ENCODE measurements around the gene GPR35. TPM values are rescaled to one million over a fixed set of nuclear protein-coding genes. Genes with fewer than 3 reads are reported as not detected.

The GPR35 gene
- polyA plus RNA-seq, 1 experiment: 0.06 TPM

- no peak for DNase-seq (ENCODE audit: low read depth, low spot score)
- H3K27ac ChIP-seq (ENCODE audit: low read depth, low read length): no peak overlapping the region
- peaks cover 12% of the 10 kb centered on the region for H3K27me3 ChIP-seq (ENCODE audit: control insufficient read depth, insufficient read depth, low read length)
- H3K9me3 ChIP-seq (ENCODE audit: control insufficient read depth, insufficient read depth, low read length): peaks cover 20% of the 10 kb centered on the region
- TF ChIP-seq CTCF (IDR thresholded peaks at IDR 0.05; ENCODE audit: low read depth, low read length): no peak
- ChIA-PET POLR2A (no interaction called here), CTCF (no interaction called here)
- H3K4me3 ChIP-seq (ENCODE audit: low read depth, low read length): no peak overlapping the region
Measured at GRCh38 chr2:240630771-240631547, 5.7 kb downstream of the GPR35 start.

- Histone ChIP-seq H3K9me3 (ENCODE audit: control insufficient read depth, insufficient read depth, low read length) (peaks cover 20% of the 10 kb centered on the region), H3K27me3 (ENCODE audit: control insufficient read depth, insufficient read depth, low read length) (peaks cover 12% of the 10 kb centered on the region), H3K4me3 (ENCODE audit: low read depth, low read length) (no peak overlapping the region), H3K27ac (ENCODE audit: low read depth, low read length) (no peak overlapping the region)
- DNase-seq (ENCODE audit: low read depth, low spot score): no peak
- ChIA-PET CTCF (no interaction called here), POLR2A (no interaction called here)
- TF ChIP-seq CTCF (IDR thresholded peaks at IDR 0.05; ENCODE audit: low read depth, low read length): no peak
Measured at GRCh38 chr2:240631548-240632305, 6.4 kb downstream of the GPR35 start.

- CTCF ChIA-PET: no interaction called here
- DNase-seq (ENCODE audit: low read depth, low spot score): no peak
- POLR2A ChIA-PET: no interaction called here
Measured at GRCh38 chr2:240632306-240632721, 7.0 kb downstream of the GPR35 start.

GRCh38 chr2:240635121-240635997 is 10.1 kb downstream of the GPR35 start:
- Histone ChIP-seq H3K27ac (ENCODE audit: low read depth, low read length) (no peak overlapping the region), H3K27me3 (ENCODE audit: control insufficient read depth, insufficient read depth, low read length) (peaks cover 7% of the 10 kb centered on the region), H3K9me3 (ENCODE audit: control insufficient read depth, insufficient read depth, low read length) (peaks cover 23% of the 10 kb centered on the region), H3K4me3 (ENCODE audit: low read depth, low read length) (no peak overlapping the region)
- ChIA-PET CTCF (no interaction called here), POLR2A (no interaction called here)
- DNase-seq (ENCODE audit: low read depth, low spot score): no peak
- TF ChIP-seq CTCF (IDR thresholded peaks at IDR 0.05; ENCODE audit: low read depth, low read length): no peak

More at GRCh38 chr2:240632306-240632721, 7.0 kb downstream of the GPR35 start:
- Histone ChIP-seq H3K27me3 (ENCODE audit: control insufficient read depth, insufficient read depth, low read length) (peaks cover 12% of the 10 kb centered on the region), H3K27ac (ENCODE audit: low read depth, low read length) (no peak overlapping the region), H3K9me3 (ENCODE audit: control insufficient read depth, insufficient read depth, low read length) (peaks cover 20% of the 10 kb centered on the region), H3K4me3 (ENCODE audit: low read depth, low read length) (no peak overlapping the region)
- TF ChIP-seq CTCF (IDR thresholded peaks at IDR 0.05; ENCODE audit: low read depth, low read length): no peak

Data from AG04450 (cell line).